Neural cell (in vitro differentiated cells): Measurements from ENCODE around the gene DNM3. TPM values are rescaled to one million over a fixed set of nuclear protein-coding genes. Genes with fewer than 3 reads are reported as not detected.

ENCODE experiments used
- H2AFZ ChIP-seq: fragments of 200-600, 300-800 bp; sonication (generic), shearing (Covaris generic); 2 replicates; pipeline ENCODE4 v1.6.0; 2014; ENCODE audit warnings: low read depth, mild to moderate bottlenecking, antibody characterized with exemption, low read length, moderate library complexity
- H3F3A ChIP-seq: fragments of 200-600 bp; shearing (Covaris generic); 2 replicates; pipeline ENCODE4 v1.6.1; 2016; ENCODE audit warnings: mild to moderate bottlenecking, moderate library complexity, mixed read lengths, antibody characterized with exemption, low read length; ENCODE audit not compliant: insufficient read depth, poor library complexity, severe bottlenecking
- H3K27ac ChIP-seq: fragments of 200-600, 300-800 bp; sonication (generic), shearing (Covaris generic); 2 replicates; pipeline ENCODE4 v1.5.1; 2014; ENCODE audit warnings: mild to moderate bottlenecking, low read length, moderate library complexity
- H3K27me3 ChIP-seq: fragments of 300-800, 200-600 bp; sonication (generic), shearing (Covaris generic); 2 replicates; pipeline ENCODE4 v1.6.0; 2014; ENCODE audit warnings: mild to moderate bottlenecking, low read depth, low read length, moderate library complexity; ENCODE audit not compliant: insufficient read depth
- H3K36me3 ChIP-seq: fragments of 300-800, 200-600 bp; sonication (generic), shearing (Covaris generic); 2 replicates; pipeline ENCODE4 v1.5.1; 2014; ENCODE audit warnings: mild to moderate bottlenecking, antibody characterized with exemption, low read length, moderate library complexity; ENCODE audit not compliant: insufficient read depth
- H3K4me2 ChIP-seq: fragments of 300-800, 200-600 bp; sonication (generic), shearing (Covaris generic); 2 replicates; pipeline ENCODE4 v1.6.0; 2014; ENCODE audit warnings: mild to moderate bottlenecking, low read length
- H3K4me3 ChIP-seq: fragments of 300-800, 200-600 bp; sonication (generic), shearing (Covaris generic); 2 replicates; pipeline ENCODE4 v1.5.1; 2014; ENCODE audit warnings: mild to moderate bottlenecking, low read length, moderate library complexity
- H3K79me2 ChIP-seq: fragments of 200-600 bp; shearing (Covaris generic); replicated peaks from 2 replicates; pipeline ENCODE4 v1.6.0; 2014; ENCODE audit warnings: mild to moderate bottlenecking, low read length, moderate library complexity; ENCODE audit not compliant: insufficient read depth
- H3K9ac ChIP-seq: fragments of 300-800, 200-600 bp; sonication (generic), shearing (Covaris generic); 2 replicates; pipeline ENCODE4 v1.6.1; 2016; ENCODE audit warnings: mild to moderate bottlenecking, low read length, mixed read lengths
- H3K9me2 ChIP-seq: fragments of 200-600 bp; shearing (Covaris generic); 2 replicates; pipeline ENCODE4 v1.6.1; 2016; ENCODE audit warnings: mild to moderate bottlenecking, low read length, mixed read lengths; ENCODE audit not compliant: insufficient read depth
- H3K9me3 ChIP-seq: fragments of 200-600, 300-800 bp; sonication (generic), shearing (Covaris generic); 2 replicates; pipeline ENCODE4 v1.6.1; 2016; ENCODE audit warnings: mild to moderate bottlenecking, mixed run types, low read length, moderate library complexity, mixed read lengths
- H4K20me1 ChIP-seq: fragments of 200-600 bp; shearing (Covaris generic); 2 replicates; pipeline ENCODE4 v1.6.1; 2016; ENCODE audit warnings: mild to moderate bottlenecking, mixed run types; ENCODE audit not compliant: insufficient read depth
- EP300 ChIP-seq: fragments of 450-650 bp; conservative IDR thresholded peaks from 2 replicates; pipeline ENCODE4 v1.6.1; 2014; ENCODE audit warnings: antibody characterized with exemption, mild to moderate bottlenecking, moderate library complexity; ENCODE audit not compliant: poor library complexity, severe bottlenecking
- EZH2 ChIP-seq: fragments of 200-600, 300-800 bp; shearing (Covaris generic), sonication (generic); IDR thresholded peaks from 2 replicates; pipeline ENCODE4 v1.6.1; 2014; ENCODE audit warnings: antibody characterized with exemption, low read length, borderline replicate concordance, mild to moderate bottlenecking; ENCODE audit not compliant: insufficient read depth, poor library complexity, severe bottlenecking
- MXI1 ChIP-seq: fragments of 450-650 bp; conservative IDR thresholded peaks from 2 replicates; pipeline ENCODE4 v1.6.1; 2014; ENCODE audit warnings: antibody characterized with exemption, mild to moderate bottlenecking; ENCODE audit not compliant: poor library complexity, severe bottlenecking
- POLR2AphosphoS5 ChIP-seq: IDR thresholded peaks from 2 replicates; pipeline ENCODE4 v1.6.1; 2012
- RAD21 ChIP-seq: fragments of 450-650 bp; conservative IDR thresholded peaks from 2 replicates; pipeline ENCODE4 v1.6.1; 2014; ENCODE audit warnings: antibody characterized with exemption, mild to moderate bottlenecking, moderate library complexity
- SMC3 ChIP-seq: fragments of 450-650 bp; conservative IDR thresholded peaks from 2 replicates; pipeline ENCODE4 v1.6.1; 2014; ENCODE audit warnings: antibody characterized with exemption, mild to moderate bottlenecking, moderate library complexity; ENCODE audit not compliant: poor library complexity
- TAF1 ChIP-seq: IDR thresholded peaks from 2 replicates; pipeline ENCODE4 v1.6.1; 2012; ENCODE audit warnings: low read depth
- polyA plus RNA-seq: library from polyadenylated mRNA; depleted of rRNA; stranded (reverse); fragments of >200 nt; gene quantifications from 2 replicates; pipeline ENCODE4 v1.2.3, GENCODE V29; 2014
- TF ChIP-seq, protein P1 (sequence below): fragments of 450-650 bp; IDR thresholded peaks from 2 replicates; pipeline ENCODE4 v1.5.1; 2014; ENCODE audit warnings: antibody characterized with exemption, mild to moderate bottlenecking, moderate library complexity; ENCODE audit not compliant: poor library complexity, severe bottlenecking
- TF ChIP-seq, protein P2 (sequence below): IDR thresholded peaks from 2 replicates; pipeline ENCODE4 v1.6.1; 2012; ENCODE audit warnings: borderline replicate concordance

Gene DNM3
- polyA plus RNA-seq, 1 donor from 2014 or later, result 37.1 TPM

DNA sequence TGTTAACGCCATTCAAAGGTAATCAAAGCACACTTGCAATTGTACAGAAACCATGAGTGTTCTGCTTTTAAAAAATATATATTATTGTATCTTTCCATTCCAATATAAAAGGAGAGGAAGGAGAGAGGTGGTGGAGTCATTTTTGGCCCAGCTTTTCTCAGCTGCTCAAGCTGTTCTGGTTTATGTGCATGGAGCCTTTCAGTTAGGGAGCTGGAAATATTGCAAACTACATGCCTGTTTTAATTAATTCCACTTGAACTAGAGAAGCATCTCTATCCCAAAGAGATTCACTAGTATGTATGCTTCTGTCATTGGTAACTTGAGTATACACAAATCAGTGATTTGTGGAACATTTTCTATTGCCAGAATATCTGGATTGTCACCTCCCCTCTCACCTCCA lies 550.7 kb downstream of the DNM3 start:
- H3K27ac ChIP-seq, result no peak overlapping the region
- H3K4me3 ChIP-seq, result no peak overlapping the region
- H4K20me1 ChIP-seq, result no peaks in the 10 kb centered on the region
- no peak overlapping the region for H3K4me2 ChIP-seq
- H3K9me3 ChIP-seq, result no peaks in the 10 kb centered on the region
- no peaks in the 10 kb centered on the region for H3K36me3 ChIP-seq
- no peak overlapping the region for H3K9ac ChIP-seq
- TF ChIP-seq, protein P1, sequence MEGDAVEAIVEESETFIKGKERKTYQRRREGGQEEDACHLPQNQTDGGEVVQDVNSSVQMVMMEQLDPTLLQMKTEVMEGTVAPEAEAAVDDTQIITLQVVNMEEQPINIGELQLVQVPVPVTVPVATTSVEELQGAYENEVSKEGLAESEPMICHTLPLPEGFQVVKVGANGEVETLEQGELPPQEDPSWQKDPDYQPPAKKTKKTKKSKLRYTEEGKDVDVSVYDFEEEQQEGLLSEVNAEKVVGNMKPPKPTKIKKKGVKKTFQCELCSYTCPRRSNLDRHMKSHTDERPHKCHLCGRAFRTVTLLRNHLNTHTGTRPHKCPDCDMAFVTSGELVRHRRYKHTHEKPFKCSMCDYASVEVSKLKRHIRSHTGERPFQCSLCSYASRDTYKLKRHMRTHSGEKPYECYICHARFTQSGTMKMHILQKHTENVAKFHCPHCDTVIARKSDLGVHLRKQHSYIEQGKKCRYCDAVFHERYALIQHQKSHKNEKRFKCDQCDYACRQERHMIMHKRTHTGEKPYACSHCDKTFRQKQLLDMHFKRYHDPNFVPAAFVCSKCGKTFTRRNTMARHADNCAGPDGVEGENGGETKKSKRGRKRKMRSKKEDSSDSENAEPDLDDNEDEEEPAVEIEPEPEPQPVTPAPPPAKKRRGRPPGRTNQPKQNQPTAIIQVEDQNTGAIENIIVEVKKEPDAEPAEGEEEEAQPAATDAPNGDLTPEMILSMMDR, result no peak
- no peak for TF ChIP-seq TAF1
- TF ChIP-seq RAD21, result no peak
- TF ChIP-seq SMC3, result no peak
- TF ChIP-seq, protein P2, sequence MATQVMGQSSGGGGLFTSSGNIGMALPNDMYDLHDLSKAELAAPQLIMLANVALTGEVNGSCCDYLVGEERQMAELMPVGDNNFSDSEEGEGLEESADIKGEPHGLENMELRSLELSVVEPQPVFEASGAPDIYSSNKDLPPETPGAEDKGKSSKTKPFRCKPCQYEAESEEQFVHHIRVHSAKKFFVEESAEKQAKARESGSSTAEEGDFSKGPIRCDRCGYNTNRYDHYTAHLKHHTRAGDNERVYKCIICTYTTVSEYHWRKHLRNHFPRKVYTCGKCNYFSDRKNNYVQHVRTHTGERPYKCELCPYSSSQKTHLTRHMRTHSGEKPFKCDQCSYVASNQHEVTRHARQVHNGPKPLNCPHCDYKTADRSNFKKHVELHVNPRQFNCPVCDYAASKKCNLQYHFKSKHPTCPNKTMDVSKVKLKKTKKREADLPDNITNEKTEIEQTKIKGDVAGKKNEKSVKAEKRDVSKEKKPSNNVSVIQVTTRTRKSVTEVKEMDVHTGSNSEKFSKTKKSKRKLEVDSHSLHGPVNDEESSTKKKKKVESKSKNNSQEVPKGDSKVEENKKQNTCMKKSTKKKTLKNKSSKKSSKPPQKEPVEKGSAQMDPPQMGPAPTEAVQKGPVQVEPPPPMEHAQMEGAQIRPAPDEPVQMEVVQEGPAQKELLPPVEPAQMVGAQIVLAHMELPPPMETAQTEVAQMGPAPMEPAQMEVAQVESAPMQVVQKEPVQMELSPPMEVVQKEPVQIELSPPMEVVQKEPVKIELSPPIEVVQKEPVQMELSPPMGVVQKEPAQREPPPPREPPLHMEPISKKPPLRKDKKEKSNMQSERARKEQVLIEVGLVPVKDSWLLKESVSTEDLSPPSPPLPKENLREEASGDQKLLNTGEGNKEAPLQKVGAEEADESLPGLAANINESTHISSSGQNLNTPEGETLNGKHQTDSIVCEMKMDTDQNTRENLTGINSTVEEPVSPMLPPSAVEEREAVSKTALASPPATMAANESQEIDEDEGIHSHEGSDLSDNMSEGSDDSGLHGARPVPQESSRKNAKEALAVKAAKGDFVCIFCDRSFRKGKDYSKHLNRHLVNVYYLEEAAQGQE, result no peak
- TF ChIP-seq MXI1, result no peak
- no peak for TF ChIP-seq EP300
- no peak for TF ChIP-seq EZH2
- no peak for TF ChIP-seq POLR2AphosphoS5
- no peaks in the 10 kb centered on the region for H3K27me3 ChIP-seq
- no peaks in the 10 kb centered on the region for H3F3A ChIP-seq
- H3K9me2 ChIP-seq, result no peaks in the 10 kb centered on the region
- no peaks in the 10 kb centered on the region for H3K79me2 ChIP-seq
- no peak overlapping the region for H2AFZ ChIP-seq

DNA sequence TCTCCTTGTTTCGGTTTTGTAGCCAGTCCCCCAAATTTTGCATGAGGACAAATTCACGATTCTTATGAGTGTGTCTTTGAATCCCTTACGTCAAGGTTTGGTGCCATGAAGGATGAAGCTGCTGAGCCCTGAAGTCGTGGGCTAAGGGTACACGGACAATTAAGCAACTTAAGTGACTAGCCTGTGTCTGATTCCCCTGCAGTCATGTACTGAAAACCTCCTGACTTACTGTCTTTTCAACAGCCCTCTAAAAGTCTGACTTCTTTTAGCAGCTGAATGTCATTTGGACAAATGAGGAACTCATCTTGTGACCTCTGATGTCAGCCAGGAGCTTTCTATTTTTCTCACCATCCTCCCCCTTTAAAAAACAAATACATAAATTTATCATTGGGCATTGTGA lies 552.1 kb downstream of the DNM3 start:
- no peaks in the 10 kb centered on the region for H4K20me1 ChIP-seq
- no peaks in the 10 kb centered on the region for H3K9me3 ChIP-seq

DNA sequence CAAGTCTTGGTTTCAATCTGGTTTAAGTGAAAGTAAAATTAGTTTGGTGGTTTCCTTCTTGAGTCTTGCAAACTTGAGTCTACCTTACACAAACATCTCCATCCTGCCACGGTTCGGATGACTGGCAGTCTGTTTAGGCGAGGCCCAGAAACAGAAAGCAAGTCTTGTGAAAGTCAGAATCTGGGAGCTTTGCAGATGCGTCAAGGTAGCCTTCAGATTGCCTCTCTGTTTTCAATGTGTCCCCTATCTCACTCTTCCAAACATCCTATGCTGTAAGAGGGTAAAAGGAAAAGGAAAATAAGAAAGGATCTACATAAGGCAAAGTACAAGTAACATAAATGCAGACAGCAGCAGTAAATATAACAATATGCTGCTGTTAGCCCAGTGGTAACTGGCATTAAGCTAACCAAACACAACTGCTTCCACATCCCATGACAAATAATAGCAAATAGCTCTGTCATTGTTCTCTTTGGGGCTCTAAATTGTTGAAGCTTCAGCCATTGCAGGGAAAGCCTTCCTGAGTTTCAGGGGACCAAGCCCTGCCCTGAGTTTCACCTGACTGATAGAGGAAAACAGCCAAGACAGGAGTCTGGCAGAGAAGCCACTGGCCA lies 552.9 kb downstream of the DNM3 start:
- Histone ChIP-seq H3K4me3 (no peak overlapping the region), H4K20me1 (no peaks in the 10 kb centered on the region), H3K9me3 (no peaks in the 10 kb centered on the region), H3K27me3 (no peaks in the 10 kb centered on the region), H3K79me2 (no peaks in the 10 kb centered on the region), H3K36me3 (no peaks in the 10 kb centered on the region), H2AFZ (no peak overlapping the region), H3K27ac (no peak overlapping the region), H3K4me2 (no peak overlapping the region), H3K9me2 (no peaks in the 10 kb centered on the region), H3F3A (no peaks in the 10 kb centered on the region), H3K9ac (no peak overlapping the region)
- TF ChIP-seq EZH2, result no peak

More for the DNA sequence above, 552.1 kb downstream of the DNM3 start:
- no peaks in the 10 kb centered on the region for H3K79me2 ChIP-seq
- no peak overlapping the region for H3K27ac ChIP-seq
- H3K9ac ChIP-seq, result no peak overlapping the region
- no peak overlapping the region for H2AFZ ChIP-seq
- no peak for TF ChIP-seq POLR2AphosphoS5
- H3K4me3 ChIP-seq, result no peak overlapping the region
- H3K27me3 ChIP-seq, result no peaks in the 10 kb centered on the region
- H3F3A ChIP-seq, result no peaks in the 10 kb centered on the region
- H3K9me2 ChIP-seq, result no peaks in the 10 kb centered on the region
- no peaks in the 10 kb centered on the region for H3K36me3 ChIP-seq
- no peak overlapping the region for H3K4me2 ChIP-seq
